Ovary (tissue), 9 donors: Measurements from ENCODE around the gene NCK2. TPM values are rescaled to one million over a fixed set of nuclear protein-coding genes. Genes with fewer than 3 reads are reported as not detected.

ENCODE experiments used
- DNase-seq, 5 donors: peaks; one replicate each; pipeline ENCODE4 v3.0.0-alpha.2; 2019 to 2020
- H3K27ac ChIP-seq, 2 donors: fragments of 200-600 bp; one replicate each; pipeline versions ENCODE4 v1.5.1 to v1.8.0; 2019 to 2022
- H3K27me3 ChIP-seq: fragments of 200-600 bp; one replicate; pipeline ENCODE4 v1.8.0; 2022
- H3K36me3 ChIP-seq: fragments of 200-600 bp; sonication (generic); one replicate; pipeline ENCODE4 v1.5.1; 2019
- H3K4me1 ChIP-seq: one replicate; pipeline ENCODE4 v1.8.1; 2013; ENCODE audit warnings: mild to moderate bottlenecking, moderate library complexity; ENCODE audit not compliant: insufficient read depth
- H3K4me3 ChIP-seq: fragments of 200-600 bp; sonication (generic); one replicate; pipeline ENCODE4 v1.5.1; 2017
- H3K9me3 ChIP-seq, 2 donors: fragments of 200-600 bp in 1 of 2; sonication (generic) in 1 of 2; one replicate each; pipeline versions ENCODE4 v1.5.1 to v1.8.1; 2013 to 2019; ENCODE audit warnings: mild to moderate bottlenecking in 1 of 2, moderate library complexity in 1 of 2
- EP300 ChIP-seq: sonication (generic); formaldehyde crosslinking; IDR thresholded peaks from one replicate; pipeline ENCODE4 v1.6.1; 2017; ENCODE audit warnings: antibody characterized with exemption
- POLR2A ChIP-seq: fragments of 450-650 bp; IDR thresholded peaks from one replicate; pipeline ENCODE4 v1.6.1; 2017; ENCODE audit warnings: antibody characterized with exemption, mild to moderate bottlenecking, moderate library complexity
- whole genome bisulfite sequencing, 3 donors: extraction: QIAGEN DNeasy Blood & Tissue Kit in 1 of 3; methylation state at CpG; one replicate each; pipeline versions ENCODE4 v1.1.5 to v1.1.7; 2013 to 2017; 5-methylcytosine and 5-hydroxymethylcytosine counted together
- intact Hi-C, 4 donors: fragments of 100-400 bp; cut with DNase I; formaldehyde crosslinking; loops; one replicate each; pipeline versions ENCODE4 v1.11.0 to v1.15.1; 2022 to 2023
- polyA plus RNA-seq, 2 donors: library from polyadenylated mRNA; stranded (reverse); fragments of 200-250 nt in 1 of 2; fragments of 350-450 nt in 1 of 2; fragmentation: Illumina TruSeq in 1 of 2; extraction: RNeasy Lipid Tissue Mini Kit (QIAGEN cat#74804) in 1 of 2; gene quantifications; one replicate each; pipeline ENCODE4 v1.2.3, GENCODE V29; 2013 to 2014
- total RNA-seq, 7 donors: library from RNA; depleted of rRNA in 2 of 7; stranded (reverse); fragments of >200 nt in 2 of 7; fragmentation: NEBNext Ultra II Directional in 3 of 7; extraction: Animal tissue kit (Norgen Biotek cat#: 25700) in 3 of 7; gene quantifications; one replicate each; pipeline versions ENCODE4 v1.1.0 to v1.2.4, GENCODE V29; 2016 to 2023
- TF ChIP-seq, protein P1 (sequence below), 3 donors: fragments of 450-650 bp in 2 of 3; fragments of 200-600 bp in 1 of 3; IDR thresholded peaks; one replicate each; pipeline versions ENCODE4 v1.5.1 to v1.8.0; 2016 to 2022; ENCODE audit warnings: antibody characterized with exemption in 3 of 3, mild to moderate bottlenecking in 1 of 3
- donor health status: DM: no; HTN: no; CAD: no; lungs with moderate emphysema.
- donor health status: DM: no; HTN: no; CAD: no.
- donor health status: Bipolar disorder and iron deficiency.
- donor health status: DM: yes; HTN: yes; CAD: no.
- donor health status: DM: no; HTN: no; CAD: no.
- donor health status: DM: yes; HTN: yes; CAD: no.

The NCK2 gene
- total and polyA plus RNA-seq, 9 donors = 16.7 to 42.9 (median 31.2) TPM

DNA sequence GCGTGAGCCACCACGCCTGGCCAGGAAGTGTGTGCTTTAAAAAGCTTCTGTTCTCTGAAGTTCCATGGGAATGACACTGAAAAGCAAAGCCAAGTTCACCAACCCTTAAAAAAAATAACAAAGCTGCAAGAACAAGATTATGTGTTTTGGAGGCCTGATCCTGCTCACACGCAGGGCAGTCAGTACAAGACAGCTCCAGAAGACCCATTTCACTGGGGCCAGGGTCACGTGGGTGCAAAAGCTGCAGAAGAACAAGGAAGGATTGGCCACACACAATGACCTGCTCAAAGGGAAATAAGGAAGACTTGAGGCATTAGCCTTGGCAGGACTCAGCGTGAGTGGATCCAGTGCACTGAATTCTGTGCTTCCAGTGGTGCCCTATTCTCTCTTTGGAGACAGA lies 187.9 kb downstream of the NCK2 start:
- TF ChIP-seq, protein P1, sequence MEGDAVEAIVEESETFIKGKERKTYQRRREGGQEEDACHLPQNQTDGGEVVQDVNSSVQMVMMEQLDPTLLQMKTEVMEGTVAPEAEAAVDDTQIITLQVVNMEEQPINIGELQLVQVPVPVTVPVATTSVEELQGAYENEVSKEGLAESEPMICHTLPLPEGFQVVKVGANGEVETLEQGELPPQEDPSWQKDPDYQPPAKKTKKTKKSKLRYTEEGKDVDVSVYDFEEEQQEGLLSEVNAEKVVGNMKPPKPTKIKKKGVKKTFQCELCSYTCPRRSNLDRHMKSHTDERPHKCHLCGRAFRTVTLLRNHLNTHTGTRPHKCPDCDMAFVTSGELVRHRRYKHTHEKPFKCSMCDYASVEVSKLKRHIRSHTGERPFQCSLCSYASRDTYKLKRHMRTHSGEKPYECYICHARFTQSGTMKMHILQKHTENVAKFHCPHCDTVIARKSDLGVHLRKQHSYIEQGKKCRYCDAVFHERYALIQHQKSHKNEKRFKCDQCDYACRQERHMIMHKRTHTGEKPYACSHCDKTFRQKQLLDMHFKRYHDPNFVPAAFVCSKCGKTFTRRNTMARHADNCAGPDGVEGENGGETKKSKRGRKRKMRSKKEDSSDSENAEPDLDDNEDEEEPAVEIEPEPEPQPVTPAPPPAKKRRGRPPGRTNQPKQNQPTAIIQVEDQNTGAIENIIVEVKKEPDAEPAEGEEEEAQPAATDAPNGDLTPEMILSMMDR (IDR thresholded peaks at IDR 0.05) = no peak
- TF ChIP-seq EP300 (no peak), POLR2A (no peak)
- Histone ChIP-seq H3K4me3 (no peak overlapping the region), H3K36me3 (no peaks in the 10 kb centered on the region), H3K4me1 (peaks cover 2% of the 10 kb centered on the region), H3K27me3 (no peaks in the 10 kb centered on the region), H3K27ac (no peak overlapping the region), H3K9me3 (no peaks in the 10 kb centered on the region)
- intact Hi-C loops = no loop called here
- WGBS, 3 donors = 81 to 85% (median 83%) methylated on average over 5 of the region's 5 CpGs
- no peak for DNase-seq

DNA sequence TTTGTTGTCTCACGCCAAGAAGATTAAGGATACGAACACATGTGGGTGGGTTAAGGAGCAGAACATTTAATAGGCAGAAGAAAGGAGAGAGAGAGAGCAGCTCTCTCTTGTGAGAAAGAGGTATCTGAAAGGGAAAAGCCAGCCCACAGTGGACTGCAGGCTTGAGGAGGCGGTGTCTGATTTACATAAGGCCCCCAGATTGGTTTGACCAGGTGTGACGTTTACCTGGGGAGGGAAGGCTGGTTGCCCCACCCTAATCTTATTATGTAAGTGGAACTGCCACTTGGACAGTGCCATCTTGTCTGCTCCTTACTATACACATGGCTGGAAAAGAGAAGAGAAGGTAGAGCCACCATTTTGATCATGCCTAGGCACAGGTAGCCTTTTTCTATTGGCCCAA lies 189.2 kb downstream of the NCK2 start:
- DNase-seq = no peak
- WGBS, 3 donors = 94 to 97% (median 96%) methylated on average over 4 of the region's 4 CpGs
- TF ChIP-seq EP300 (no peak), POLR2A (no peak)
- TF ChIP-seq, protein P1 (IDR thresholded peaks at IDR 0.05) = no peak
- intact Hi-C loops = no loop called here
- Histone ChIP-seq H3K9me3 (no peaks in the 10 kb centered on the region), H3K36me3 (no peaks in the 10 kb centered on the region), H3K27ac (no peak overlapping the region), H3K4me1 (peaks cover 2% of the 10 kb centered on the region), H3K4me3 (no peak overlapping the region), H3K27me3 (no peaks in the 10 kb centered on the region)

DNA sequence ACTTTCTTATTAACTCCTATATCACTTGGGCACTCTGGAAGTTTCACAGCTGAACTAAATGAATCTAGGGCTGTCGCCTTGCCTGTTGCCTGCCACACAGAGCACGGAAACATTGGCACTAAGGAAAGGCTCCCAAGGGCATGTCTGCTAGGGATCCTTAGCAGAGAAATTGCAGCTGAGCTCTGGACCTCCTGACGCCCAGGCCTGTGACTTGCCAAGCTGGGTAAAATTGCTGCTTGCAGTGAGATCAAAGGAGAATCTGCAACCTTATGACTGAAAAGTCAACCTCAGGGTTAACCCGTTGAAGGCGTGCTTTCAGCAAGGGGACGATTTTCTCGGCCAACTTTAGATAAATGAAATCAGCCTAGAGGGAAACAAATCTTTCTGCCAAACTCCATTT lies 189.8 kb downstream of the NCK2 start:
- intact Hi-C loops = no loop called here
- Histone ChIP-seq H3K4me3 (no peak overlapping the region), H3K4me1 (peaks cover 2% of the 10 kb centered on the region), H3K27ac (no peak overlapping the region), H3K9me3 (no peaks in the 10 kb centered on the region), H3K27me3 (no peaks in the 10 kb centered on the region), H3K36me3 (no peaks in the 10 kb centered on the region)
- TF ChIP-seq EP300 = no peak
- TF ChIP-seq, protein P1 (IDR thresholded peaks at IDR 0.05) = no peak
- no peak for TF ChIP-seq POLR2A
- 12 to 17% (median 12%) methylated on average over 7 of the region's 7 CpGs for WGBS, 3 donors
- DNase-seq = peak in 1 of 5 donors; percentile 11

DNA sequence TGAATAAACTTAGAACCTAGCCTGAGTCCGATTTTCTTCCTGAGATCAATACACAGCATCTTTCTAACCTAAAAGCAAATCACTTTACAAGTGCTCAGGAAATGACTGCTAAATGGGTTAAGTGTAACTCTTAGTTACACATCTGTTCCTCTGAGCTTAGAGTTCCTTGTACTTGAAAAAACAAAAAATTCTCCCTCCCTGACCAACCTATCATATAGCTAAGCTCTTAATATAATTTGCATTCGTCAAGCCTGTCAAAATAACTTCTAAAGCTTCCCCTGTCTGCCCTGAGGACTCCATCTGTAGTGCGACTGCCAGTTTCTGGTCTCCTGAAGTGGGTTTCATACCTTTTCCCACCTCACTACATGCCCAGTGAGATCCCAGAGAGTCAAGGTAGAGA lies 190.4 kb downstream of the NCK2 start:
- Histone ChIP-seq H3K27me3 (no peaks in the 10 kb centered on the region), H3K9me3 (no peaks in the 10 kb centered on the region), H3K36me3 (no peaks in the 10 kb centered on the region), H3K4me1 (peaks cover 2% of the 10 kb centered on the region), H3K4me3 (no peak overlapping the region), H3K27ac (no peak overlapping the region)
- intact Hi-C loops = no loop called here
- TF ChIP-seq, protein P1 (IDR thresholded peaks at IDR 0.05) = no peak
- TF ChIP-seq POLR2A (no peak), EP300 (no peak)
- DNase-seq = no peak
- WGBS, 3 donors = 58 to 72% (median 66%) methylated on average over 3 of the region's 3 CpGs
